Endothelial cell of umbilical vein (primary cell): ENCODE measurements around the gene PFKFB4. TPM values are rescaled to one million over a fixed set of nuclear protein-coding genes. Genes with fewer than 3 reads are reported as not detected.
A peak's percentile ranks its signal among the peaks of the same experiment; 100 is the strongest.

ENCODE experiments used
- BruUV-seq: library from RNA; stranded (reverse); fragments of 400-500 nt; replicated peaks from 2 replicates; lab custom pipeline; 2021; lab: Mats Ljungman, UMichigan
- CTCF ChIA-PET: fragments of 300-600, 350-600 bp; sonication (Branson Sonifier 250); formaldehyde crosslinking; loops from one replicate; lab custom pipeline; 2021; ENCODE audit warnings: antibody characterized with exemption, inconsistent platforms; lab: Charles Lee
- POLR2A ChIA-PET: fragments of 300-600, 350-600 bp; sonication (Branson Sonifier 250); formaldehyde crosslinking; loops from one replicate; lab custom pipeline; 2021; ENCODE audit warnings: antibody characterized with exemption, inconsistent platforms; lab: Charles Lee
- DNase-seq: peaks from one replicate; pipeline ENCODE4 v3.0.0-alpha.2; 2011; ENCODE audit warnings: low read depth, low spot score
- FAIRE-seq: peaks from 2 replicates; lab custom pipeline; 2011; peaks lifted over from hg19 to GRCh38; lab: Jason Lieb, UNC
- H2AFZ ChIP-seq: 2 replicates; pipeline ENCODE4 v1.6.0; 2012; ENCODE audit warnings: low read depth, low read length, control low read depth, inconsistent platforms
- H3K27ac ChIP-seq: 2 replicates; pipeline ENCODE4 v1.5.1; 2011; ENCODE audit warnings: low read depth, mild to moderate bottlenecking, control low read depth, low read length, moderate library complexity; ENCODE audit not compliant: insufficient read depth
- H3K27me3 ChIP-seq, 2 experiments: 2 replicates each; pipeline versions ENCODE4 v1.6.0 to v1.6.1; 2011; ENCODE audit warnings: low read length in 2 of 2, mixed read lengths in 1 of 2; ENCODE audit not compliant: control insufficient read depth in 2 of 2, insufficient read depth in 2 of 2
- H3K36me3 ChIP-seq, 2 experiments: 2 replicates in 1 of 2; 3 replicates in 1 of 2; pipeline ENCODE4 v1.5.1; 2011; ENCODE audit warnings: low read length in 2 of 2, mild to moderate bottlenecking in 1 of 2, moderate library complexity in 1 of 2; ENCODE audit not compliant: control insufficient read depth in 2 of 2, insufficient read depth in 2 of 2; ENCODE audit errors: extremely low read depth in 1 of 2
- H3K4me1 ChIP-seq: 3 replicates; pipeline ENCODE4 v1.5.1; 2011; ENCODE audit warnings: mild to moderate bottlenecking, low read length; ENCODE audit not compliant: control insufficient read depth, insufficient read depth; ENCODE audit errors: extremely low read depth
- H3K4me2 ChIP-seq: 2 replicates; pipeline ENCODE4 v1.6.1; 2011; ENCODE audit warnings: low read length, control low read depth, mixed read lengths; ENCODE audit not compliant: insufficient read depth
- H3K4me3 ChIP-seq, 3 experiments: fragments of 200-600 bp in 1 of 3; sonication (generic), shearing (Covaris generic) in 1 of 3; replicated peaks in 1 of 3; 2 replicates each; pipeline ENCODE4 v1.5.1; 2011 to 2016; ENCODE audit warnings: control low read depth in 3 of 3, low read length in 3 of 3, mild to moderate bottlenecking in 2 of 3, inconsistent platforms in 1 of 3, low read depth in 1 of 3, moderate library complexity in 1 of 3; ENCODE audit not compliant: insufficient read depth in 1 of 3
- H3K79me2 ChIP-seq: 2 replicates; pipeline ENCODE4 v1.6.0; 2012; ENCODE audit warnings: low read length, inconsistent platforms; ENCODE audit not compliant: control insufficient read depth, insufficient read depth
- H3K9ac ChIP-seq: replicated peaks from 2 replicates; pipeline ENCODE3; 2011; ENCODE audit warnings: low read length, control low read depth; ENCODE audit not compliant: insufficient read depth; ENCODE audit errors: extremely low read depth
- H3K9me1 ChIP-seq: replicated peaks from 3 replicates; pipeline ENCODE4 v1.6.0; 2011; ENCODE audit warnings: mild to moderate bottlenecking, low read length; ENCODE audit not compliant: control insufficient read depth, insufficient read depth; ENCODE audit errors: extremely low read depth
- H3K9me3 ChIP-seq: replicated peaks from 2 replicates; pipeline ENCODE4 v1.5.1; 2012; ENCODE audit warnings: low read length, inconsistent platforms; ENCODE audit not compliant: control insufficient read depth, insufficient read depth
- H4K20me1 ChIP-seq: replicated peaks from 2 replicates; pipeline ENCODE3; 2011; ENCODE audit warnings: mild to moderate bottlenecking, low read length; ENCODE audit not compliant: control insufficient read depth, insufficient read depth; ENCODE audit errors: extremely low read depth
- CTCF ChIP-seq, 2 donors: IDR thresholded peaks; 1 replicate in 1 of 2; 2 replicates in 1 of 2; pipeline ENCODE4 v1.5.1; 2011; ENCODE audit warnings: low read length in 2 of 2, mild to moderate bottlenecking in 2 of 2, moderate library complexity in 2 of 2, control low read depth in 1 of 2, inconsistent platforms in 1 of 2, low read depth in 1 of 2; ENCODE audit not compliant: insufficient read depth in 1 of 2; ENCODE audit errors: extremely low read depth in 1 of 2
- EZH2 ChIP-seq: IDR thresholded peaks from 2 replicates; pipeline ENCODE4 v1.6.1; 2012; ENCODE audit warnings: borderline replicate concordance, low read depth, mild to moderate bottlenecking, moderate library complexity, low read length, inconsistent platforms; ENCODE audit not compliant: severe bottlenecking
- FOS ChIP-seq: IDR thresholded peaks from 2 replicates; pipeline ENCODE4 v1.6.1; 2011; ENCODE audit warnings: mild to moderate bottlenecking, low read length, moderate library complexity, borderline replicate concordance; ENCODE audit not compliant: insufficient read depth
- GATA2 ChIP-seq: IDR thresholded peaks from 2 replicates; pipeline ENCODE4 v1.7.0; 2011; ENCODE audit warnings: low read depth, mild to moderate bottlenecking, moderate library complexity, mixed read lengths, low read length; ENCODE audit not compliant: insufficient read length, insufficient read depth
- JUN ChIP-seq: IDR thresholded peaks from 2 replicates; pipeline ENCODE4 v1.6.1; 2011; ENCODE audit warnings: borderline replicate concordance, low read depth; ENCODE audit not compliant: insufficient read length, insufficient read depth
- MAX ChIP-seq: IDR thresholded peaks from 2 replicates; pipeline ENCODE4 v1.6.1; 2011; ENCODE audit not compliant: insufficient read depth, insufficient read length
- MYC ChIP-seq: IDR thresholded peaks from one replicate; pipeline ENCODE4 v1.6.1; 2011; ENCODE audit warnings: mild to moderate bottlenecking, low read depth, low read length
- POLR2A ChIP-seq: IDR thresholded peaks from 2 replicates; pipeline ENCODE4 v1.6.1; 2012; ENCODE audit warnings: low read depth, mild to moderate bottlenecking, control low read depth, low read length
- POLR2AphosphoS5 ChIP-seq: IDR thresholded peaks from 2 replicates; pipeline ENCODE4 v1.6.1; 2012; ENCODE audit warnings: low read depth, mild to moderate bottlenecking, control low read depth, low read length, moderate library complexity; ENCODE audit not compliant: insufficient read depth
- dilution Hi-C: fragments of 300-500 bp; cut with MboI; formaldehyde crosslinking; loops from one replicate; pipeline ENCODE4 v1.15.0; 2019; ENCODE audit warnings: low sequenced_read_pairs; ENCODE audit not compliant: extremely low pct_ligation_motif_present
- intact Hi-C: fragments of 100-400 bp; cut with micrococcal nuclease; formaldehyde crosslinking; loops from one replicate; pipeline ENCODE4 v1.10.0; 2022
- polyA plus RNA-seq, 4 experiments: library from polyadenylated mRNA; depleted of rRNA in 3 of 4; stranded (reverse) in 3 of 4; unstranded in 1 of 4; fragments of >200 nt; gene quantifications; 2 replicates each; pipeline versions ENCODE4 v1.2.1 to v1.2.3, GENCODE V29; 2011 to 2012; ENCODE audit warnings: missing spikeins in 1 of 4
- total RNA-seq: library from RNA; stranded (reverse); gene quantifications from 2 replicates; pipeline ENCODE4 v1.2.3, GENCODE V29; 2021

PFKFB4 gene
- total and polyA plus RNA-seq, 2 donors (not counting 3 experiments of a cell fraction or from before 2014, with no cell fraction given) = 4.0 to 4.2 TPM

GRCh38 chr3:48597408-48597800 is 40.8 kb upstream of the PFKFB4 start:
- Histone ChIP-seq H3K27me3 (peaks cover 6 to 9% of the 10 kb centered on the region in 2 experiments), H3K9me3 (no peaks in the 10 kb centered on the region), H3K27ac (no peak overlapping the region), H3K4me3 (no peak overlapping the region), H2AFZ (no peak overlapping the region), H3K9me1 (no peaks in the 10 kb centered on the region), H4K20me1 (no peaks in the 10 kb centered on the region), H3K4me1 (peaks cover 6% of the 10 kb centered on the region), H3K9ac (no peak overlapping the region), H3K4me2 (no peak overlapping the region), H3K79me2 (no peaks in the 10 kb centered on the region), H3K36me3 (peaks cover 6 to 30% of the 10 kb centered on the region in 2 experiments)
- ChIA-PET CTCF (no interaction called here), POLR2A (interaction anchor here (0.6 kb wide), 1 partner anchor 207 kb away, joined by 8 read pairs; no protein-coding TSS in a partner anchor)
- dilution Hi-C loops = no loop called here
- intact Hi-C loops = no loop called here
- no TSS peak for BruUV-seq
- DNase-seq (no peak), FAIRE-seq (no peak)
- TF ChIP-seq MYC = no peak
- TF ChIP-seq POLR2A = peak; percentile 0
- TF ChIP-seq MAX = no peak

GRCh38 chr3:48596676-48597407 is 40.2 kb upstream of the PFKFB4 start:
- H3K36me3 ChIP-seq = peaks cover 6 to 30% of the 10 kb centered on the region in 2 experiments
- H3K9me1 ChIP-seq = no peaks in the 10 kb centered on the region
- H3K27me3 ChIP-seq = peaks cover 6 to 9% of the 10 kb centered on the region in 2 experiments
- CTCF ChIA-PET = no interaction called here
- no peak overlapping the region for H3K4me3 ChIP-seq
- peaks cover 6% of the 10 kb centered on the region for H3K4me1 ChIP-seq
- H3K27ac ChIP-seq = no peak overlapping the region
- H4K20me1 ChIP-seq = no peaks in the 10 kb centered on the region
- FAIRE-seq (no peak), DNase-seq (no peak)
- H3K4me2 ChIP-seq = no peak overlapping the region
- H3K9me3 ChIP-seq = no peaks in the 10 kb centered on the region
- POLR2A ChIA-PET = no interaction called here
- intact Hi-C loops = no loop called here
- BruUV-seq = no TSS peak
- TF ChIP-seq CTCF (IDR thresholded peaks at IDR 0.05; ENCODE audit: extremely low read depth in 1 of 2, insufficient read depth in 1 of 2, low read depth in 1 of 2, low read length in 2 of 2) (no peak), MAX (no peak), POLR2AphosphoS5 (no peak), MYC (no peak), FOS (no peak), GATA2 (no peak), JUN (no peak), EZH2 (no peak), POLR2A (no peak)
- no peaks in the 10 kb centered on the region for H3K79me2 ChIP-seq
- H3K9ac ChIP-seq = no peak overlapping the region
- no peak overlapping the region for H2AFZ ChIP-seq
- dilution Hi-C loops = no loop called here
